Fibroblast of lung (primary cell): ENCODE data around the gene TSNAXIP1.

Source experiments
- EZH2 ChIP-seq: IDR thresholded peaks from 2 replicates; pipeline ENCODE4 v1.5.1; 2012; ENCODE audit warnings: low read length, control low read depth, mild to moderate bottlenecking; ENCODE audit errors: missing control alignments
- TF ChIP-seq, protein P1 (sequence below), 2 donors: IDR thresholded peaks in 1 of 2; conservative IDR thresholded peaks in 1 of 2; 1 replicate in 1 of 2; 2 replicates in 1 of 2; pipeline ENCODE4 v1.5.1; 2011 to 2012; ENCODE audit warnings: low read length in 2 of 2, control low read depth in 1 of 2, inconsistent platforms in 1 of 2, low read depth in 1 of 2, mild to moderate bottlenecking in 1 of 2

DNA sequence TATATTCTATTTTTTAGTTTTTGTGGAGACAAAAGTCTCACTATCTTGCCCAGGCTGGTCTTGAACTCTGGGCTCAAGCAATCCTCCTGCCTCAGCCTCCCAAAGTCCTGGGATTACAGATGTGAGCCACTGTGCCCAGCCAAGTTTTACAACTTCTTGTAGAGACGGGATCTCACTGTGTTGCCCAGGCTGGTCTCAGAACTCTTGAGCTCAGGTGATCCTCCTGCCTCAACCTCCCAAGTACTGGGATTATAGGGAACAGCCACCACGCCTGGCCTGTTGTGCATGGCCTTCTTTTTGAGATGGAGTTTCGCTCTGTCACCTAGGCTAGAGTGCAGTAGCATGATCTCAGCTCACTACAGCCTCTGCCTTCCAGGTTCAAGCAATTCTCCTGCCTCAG lies 47.0 kb downstream of the TSNAXIP1 start:
- TF ChIP-seq, protein P1, sequence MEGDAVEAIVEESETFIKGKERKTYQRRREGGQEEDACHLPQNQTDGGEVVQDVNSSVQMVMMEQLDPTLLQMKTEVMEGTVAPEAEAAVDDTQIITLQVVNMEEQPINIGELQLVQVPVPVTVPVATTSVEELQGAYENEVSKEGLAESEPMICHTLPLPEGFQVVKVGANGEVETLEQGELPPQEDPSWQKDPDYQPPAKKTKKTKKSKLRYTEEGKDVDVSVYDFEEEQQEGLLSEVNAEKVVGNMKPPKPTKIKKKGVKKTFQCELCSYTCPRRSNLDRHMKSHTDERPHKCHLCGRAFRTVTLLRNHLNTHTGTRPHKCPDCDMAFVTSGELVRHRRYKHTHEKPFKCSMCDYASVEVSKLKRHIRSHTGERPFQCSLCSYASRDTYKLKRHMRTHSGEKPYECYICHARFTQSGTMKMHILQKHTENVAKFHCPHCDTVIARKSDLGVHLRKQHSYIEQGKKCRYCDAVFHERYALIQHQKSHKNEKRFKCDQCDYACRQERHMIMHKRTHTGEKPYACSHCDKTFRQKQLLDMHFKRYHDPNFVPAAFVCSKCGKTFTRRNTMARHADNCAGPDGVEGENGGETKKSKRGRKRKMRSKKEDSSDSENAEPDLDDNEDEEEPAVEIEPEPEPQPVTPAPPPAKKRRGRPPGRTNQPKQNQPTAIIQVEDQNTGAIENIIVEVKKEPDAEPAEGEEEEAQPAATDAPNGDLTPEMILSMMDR (conservative IDR thresholded peaks at IDR 0.05 in 1 of 2, IDR thresholded peaks at IDR 0.05 in 1 of 2; ENCODE audit: low read depth in 1 of 2, low read length in 2 of 2), result no peak
- TF ChIP-seq EZH2, result no peak
